Measurements from ENCODE around the gene HAL.

- no peak for TF ChIP-seq CTCF (IDR thresholded peaks at IDR 0.05)
- TF ChIP-seq POLR2A (IDR thresholded peaks at IDR 0.05), result no peak
Measured at GRCh38 chr12:96029826-96030225, 33.7 kb upstream of the HAL start.
